Camera-type eye (tissue), 1 donor: ENCODE results near the gene PTPN6. TPM values are rescaled to one million over a fixed set of nuclear protein-coding genes. Genes with fewer than 3 reads are reported as not detected.

Experiments used
- total RNA-seq: library from RNA; depleted of rRNA; stranded (reverse); fragments of >200 nt; gene quantifications from one replicate; pipeline ENCODE4 v1.2.3, GENCODE V29; 2014

Gene PTPN6
- total RNA-seq, result 5.1 TPM

GRCh38 chr12:6950811-6951540 lies at the start of gene PTPN6:
Gene PTPN6, plus strand, starts transcription at chr12:6951356. Its CDS starts 157 bp downstream, at chr12:6951513.

GRCh38 chr12:6904280-6905276 lies 46.6 kb upstream of the PTPN6 start, which contains the start of gene LRRC23:
Gene LRRC23, plus strand, starts transcription at chr12:6904822. Its CDS starts 812 bp downstream, at chr12:6905634.

DNA sequence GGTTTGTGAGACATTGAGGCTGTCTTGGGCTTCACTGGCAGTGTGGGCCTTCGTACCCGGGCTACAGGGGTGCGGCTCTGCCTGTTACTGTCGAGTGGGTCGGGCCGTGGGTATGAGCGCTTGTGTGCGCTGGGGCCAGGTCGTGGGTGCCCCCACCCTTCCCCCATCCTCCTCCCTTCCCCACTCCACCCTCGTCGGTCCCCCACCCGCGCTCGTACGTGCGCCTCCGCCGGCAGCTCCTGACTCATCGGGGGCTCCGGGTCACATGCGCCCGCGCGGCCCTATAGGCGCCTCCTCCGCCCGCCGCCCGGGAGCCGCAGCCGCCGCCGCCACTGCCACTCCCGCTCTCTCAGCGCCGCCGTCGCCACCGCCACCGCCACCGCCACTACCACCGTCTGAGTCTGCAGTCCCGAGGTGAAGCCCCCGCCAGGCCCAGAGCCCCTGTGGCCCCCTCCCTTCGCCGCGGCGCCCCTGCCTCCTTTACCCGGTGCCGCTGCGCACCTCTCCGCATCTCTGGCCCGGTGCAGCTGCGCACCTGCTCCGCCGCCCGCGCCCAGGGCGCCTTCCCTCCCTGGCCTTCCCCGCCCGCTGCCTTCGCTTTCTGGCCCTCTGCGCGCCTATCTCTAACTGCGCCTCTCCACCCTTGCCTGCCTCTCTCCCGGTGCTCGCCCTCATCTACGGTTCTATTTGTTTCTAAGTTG lies 36.8 kb upstream of the PTPN6 start, which contains the start of gene ENO2:
ENO2 (plus strand) TSS at position 335 of the 701 bp plus-strand sequence. CDS start 1,253 bp downstream, outside the sequence.

DNA sequence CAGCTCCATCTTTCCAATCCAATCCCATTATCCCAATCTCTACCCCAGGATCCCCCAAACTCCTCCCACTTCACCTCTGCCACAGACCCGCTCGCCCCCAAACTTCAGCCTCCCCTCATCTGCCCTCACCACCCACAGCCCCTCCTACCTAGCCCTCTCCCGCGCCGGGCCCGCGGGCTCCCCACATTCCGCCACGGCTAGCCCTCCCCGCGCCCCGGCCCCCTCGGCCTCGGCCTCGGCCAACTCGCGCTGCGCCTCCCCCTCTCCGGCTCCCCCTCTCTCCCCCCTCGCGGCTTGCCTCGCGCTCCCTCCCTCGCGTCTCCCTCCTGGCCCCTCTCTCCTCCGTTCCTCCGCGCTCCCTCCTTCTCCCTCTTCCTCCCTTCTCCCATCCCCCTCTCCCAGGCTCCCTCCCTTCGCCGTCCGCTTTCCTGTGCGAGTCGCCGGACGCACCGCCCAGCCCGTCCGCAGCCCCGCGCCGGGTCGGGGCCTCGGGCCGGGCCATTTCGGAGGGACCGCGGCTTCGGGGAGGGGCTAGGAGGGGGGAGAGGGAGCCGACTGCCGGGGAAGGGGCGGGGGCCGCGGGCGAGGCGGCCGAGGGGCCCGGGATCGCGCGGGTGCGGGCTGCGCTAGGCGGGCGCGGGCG lies 23.7 kb upstream of the PTPN6 start, which contains the start of gene ATN1:
ATN1 (plus strand) TSS at position 581 of the 643 bp plus-strand sequence. CDS start 6,043 bp downstream, outside the sequence.

DNA sequence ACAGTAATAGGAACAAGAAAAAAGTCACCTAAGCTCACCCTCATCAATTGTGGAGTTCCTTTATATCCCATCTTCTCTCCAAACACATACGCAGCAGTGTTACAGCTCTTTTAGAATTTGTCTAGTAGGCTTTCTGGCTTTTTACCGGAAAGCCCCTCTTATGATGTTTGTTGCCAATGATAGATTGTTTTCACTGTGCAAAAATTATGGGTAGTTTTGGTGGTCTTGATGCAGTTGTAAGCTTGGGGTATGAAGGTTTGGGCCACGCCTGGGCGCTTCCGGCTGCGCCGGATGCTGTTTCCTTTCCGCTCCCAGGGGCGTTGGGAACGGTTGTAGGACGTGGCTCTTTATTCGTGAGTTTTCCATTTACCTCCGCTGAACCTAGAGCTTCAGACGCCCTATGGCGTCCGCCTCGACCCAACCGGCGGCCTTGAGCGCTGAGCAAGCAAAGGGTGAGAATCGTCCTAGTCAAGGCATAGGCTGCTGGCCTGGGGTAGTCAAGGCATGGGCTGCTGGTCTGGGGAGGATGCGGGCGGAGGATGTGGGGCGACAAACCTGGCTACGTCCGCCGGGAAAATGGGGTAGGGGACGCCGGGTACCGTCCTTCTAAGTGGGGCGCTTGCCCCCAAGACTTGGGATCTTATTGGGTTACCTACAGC lies 7.3 kb upstream of the PTPN6 start, which contains the start of the genes C12orf57 and RNU7-1:
C12orf57 (plus strand) TSS at position 301 of the 659 bp plus-strand sequence; CDS start at position 401, 100 bp downstream.
RNU7-1 (plus strand) TSS at position 95 of the 659 bp plus-strand sequence.

Other genes starting within 250 kb of the PTPN6 start
- gene COPS7A, start 227.3 kb upstream of the PTPN6 start, total RNA-seq, result 47.9 TPM
- 153 TPM for gene MLF2, start 198.2 kb upstream of the PTPN6 start, total RNA-seq
- gene PTMS, start 185.0 kb upstream of the PTPN6 start, total RNA-seq, result 186 TPM
- 0.60 TPM for gene LAG3, start 178.8 kb upstream of the PTPN6 start, total RNA-seq
- gene CD4, start 161.8 kb upstream of the PTPN6 start, total RNA-seq, result 7.2 TPM
- 35.4 TPM for gene GPR162, start 129.5 kb upstream of the PTPN6 start, total RNA-seq
- gene P3H3, start 122.9 kb upstream of the PTPN6 start, total RNA-seq, result 97.3 TPM
- 223 TPM for gene GNB3, start 110.4 kb upstream of the PTPN6 start, total RNA-seq
- 6.3 TPM for gene CDCA3, start 100.1 kb upstream of the PTPN6 start, total RNA-seq
- 52.8 TPM for gene USP5, start 99.2 kb upstream of the PTPN6 start, total RNA-seq
- 547 TPM for gene TPI1, start 83.8 kb upstream of the PTPN6 start, total RNA-seq
- gene SPSB2, start 78.1 kb upstream of the PTPN6 start, total RNA-seq, result 5.1 TPM
- gene LRRC23, start 46.5 kb upstream of the PTPN6 start, total RNA-seq, result 14.5 TPM
- 172 TPM for gene ENO2, start 36.8 kb upstream of the PTPN6 start, total RNA-seq
- gene ATN1, start 23.4 kb upstream of the PTPN6 start, total RNA-seq, result 50.9 TPM
- not detected for gene RNU7-1, start 7.5 kb upstream of the PTPN6 start, total RNA-seq
- gene C12orf57, start 7.3 kb upstream of the PTPN6 start, total RNA-seq, result 139 TPM
- 135 TPM for gene PHB2, start 19.3 kb downstream of the PTPN6 start, total RNA-seq
- 34.5 TPM for gene EMG1, start 19.6 kb downstream of the PTPN6 start, total RNA-seq
- gene LPCAT3, start 67.1 kb downstream of the PTPN6 start, total RNA-seq, result 14.7 TPM
- 91.4 TPM for gene C1S, start 109.4 kb downstream of the PTPN6 start, total RNA-seq
- 94.5 TPM for gene C1R, start 141.1 kb downstream of the PTPN6 start, total RNA-seq
- gene C1RL, start 157.9 kb downstream of the PTPN6 start, total RNA-seq, result 16.5 TPM
- 1.4 TPM for gene RBP5, start 177.5 kb downstream of the PTPN6 start, total RNA-seq
- gene CLSTN3, start 179.0 kb downstream of the PTPN6 start, total RNA-seq, result 170 TPM
- 52.9 TPM for gene PEX5, start 238.3 kb downstream of the PTPN6 start, total RNA-seq